HEK293 (cell line): ENCODE results near the gene TNIP3.

Experiments
- BCL11B ChIP-seq: fragments of 450-650 bp; formaldehyde crosslinking; IDR thresholded peaks from 2 replicates; pipeline ENCODE4 v1.5.1; 2016; ENCODE audit warnings: low read depth, missing biosample characterization, missing genetic modification characterization
- CTCF ChIP-seq: fragments of 450-650 bp; formaldehyde crosslinking; IDR thresholded peaks from 2 replicates; pipeline ENCODE4 v1.5.1; 2016; ENCODE audit warnings: missing biosample characterization, missing genetic modification characterization
- HOXA7 ChIP-seq: sonication (generic); formaldehyde crosslinking; IDR thresholded peaks from 2 replicates; pipeline ENCODE4 v1.8.1; 2022; ENCODE audit warnings: missing genetic modification reagents, borderline replicate concordance
- PATZ1 ChIP-seq: fragments of 450-650 bp; formaldehyde crosslinking; IDR thresholded peaks from 2 replicates; pipeline ENCODE4 v1.5.1; 2016; ENCODE audit warnings: missing biosample characterization, missing genetic modification characterization
- ZBTB44 ChIP-seq: fragments of 450-650 bp; IDR thresholded peaks from 2 replicates; pipeline ENCODE4 v1.5.1; 2018; ENCODE audit warnings: missing biosample characterization, mild to moderate bottlenecking, missing genetic modification characterization
- ZNF114 ChIP-seq: fragments of 450-650 bp; formaldehyde crosslinking; IDR thresholded peaks from 2 replicates; pipeline ENCODE4 v1.5.0; 2017; ENCODE audit warnings: missing biosample characterization, missing genetic modification characterization
- ZNF311 ChIP-seq: fragments of 450-650 bp; formaldehyde crosslinking; IDR thresholded peaks from 2 replicates; pipeline ENCODE4 v1.5.1; 2017; ENCODE audit warnings: missing biosample characterization, missing genetic modification characterization, borderline replicate concordance
- ZNF391 ChIP-seq: fragments of 450-650 bp; formaldehyde crosslinking; IDR thresholded peaks from 2 replicates; pipeline ENCODE4 v1.5.1; 2016; ENCODE audit warnings: low read depth, missing biosample characterization, missing genetic modification characterization, borderline replicate concordance
- ZNF76 ChIP-seq: fragments of 450-650 bp; formaldehyde crosslinking; IDR thresholded peaks from 2 replicates; pipeline ENCODE4; 2016; ENCODE audit warnings: low read depth, missing biosample characterization, missing genetic modification characterization, borderline replicate concordance

- no peak for TF ChIP-seq CTCF (tag by site-specific recombination)
- no peak for TF ChIP-seq PATZ1 (tag by site-specific recombination)
- no peak for TF ChIP-seq ZNF391 (tag by site-specific recombination)
- TF ChIP-seq HOXA7 (CRISPR knock-in tag) = no peak
- no peak for TF ChIP-seq ZNF311
- no peak for TF ChIP-seq ZNF114 (tag by site-specific recombination)
- TF ChIP-seq ZBTB44 (tag by site-specific recombination) = no peak
- no peak for TF ChIP-seq ZNF76 (tag by site-specific recombination)
- TF ChIP-seq BCL11B (tag by site-specific recombination) = no peak
These were observed 75.3 kb downstream of the TNIP3 start for GRCh38 chr4:121088867-121089266.
